ENCODE data around the gene TMOD1.

GRCh38 chr9:97545486-97545885, 44.0 kb downstream of the TMOD1 start:
- TF ChIP-seq POLR2AphosphoS5 (IDR thresholded peaks at IDR 0.05; ENCODE audit: low read depth, low read length) (no peak), REST (IDR thresholded peaks at IDR 0.05; ENCODE audit: insufficient read depth in 1 of 2, low read depth in 2 of 2, low read length in 2 of 2) (no peak)

All from PFSK-1 (cell line).